ENCODE data around the gene KATNB1.

The KATNB1 gene

DNA sequence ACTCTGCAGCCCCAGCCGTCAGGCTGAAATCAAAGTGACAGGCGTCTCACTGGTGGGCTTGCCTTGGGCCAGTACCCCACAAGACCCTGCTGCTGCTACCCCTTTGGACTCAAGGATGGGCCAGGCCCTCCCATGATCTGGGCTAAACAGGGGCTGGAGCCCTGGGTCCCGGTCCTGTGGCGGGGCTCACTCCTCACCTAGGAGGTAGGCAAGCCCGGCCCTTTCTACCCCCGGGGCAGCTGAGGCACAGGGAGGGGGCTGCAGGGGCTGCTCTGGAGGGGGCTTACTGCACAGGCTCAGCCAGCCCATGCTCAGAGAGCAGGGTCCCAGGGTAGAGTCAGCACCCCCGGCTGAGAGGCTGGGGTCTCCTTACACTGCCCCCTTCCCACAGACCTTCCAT, 23.6 kb downstream of the KATNB1 start:
- DNase-seq = no peak

DNA sequence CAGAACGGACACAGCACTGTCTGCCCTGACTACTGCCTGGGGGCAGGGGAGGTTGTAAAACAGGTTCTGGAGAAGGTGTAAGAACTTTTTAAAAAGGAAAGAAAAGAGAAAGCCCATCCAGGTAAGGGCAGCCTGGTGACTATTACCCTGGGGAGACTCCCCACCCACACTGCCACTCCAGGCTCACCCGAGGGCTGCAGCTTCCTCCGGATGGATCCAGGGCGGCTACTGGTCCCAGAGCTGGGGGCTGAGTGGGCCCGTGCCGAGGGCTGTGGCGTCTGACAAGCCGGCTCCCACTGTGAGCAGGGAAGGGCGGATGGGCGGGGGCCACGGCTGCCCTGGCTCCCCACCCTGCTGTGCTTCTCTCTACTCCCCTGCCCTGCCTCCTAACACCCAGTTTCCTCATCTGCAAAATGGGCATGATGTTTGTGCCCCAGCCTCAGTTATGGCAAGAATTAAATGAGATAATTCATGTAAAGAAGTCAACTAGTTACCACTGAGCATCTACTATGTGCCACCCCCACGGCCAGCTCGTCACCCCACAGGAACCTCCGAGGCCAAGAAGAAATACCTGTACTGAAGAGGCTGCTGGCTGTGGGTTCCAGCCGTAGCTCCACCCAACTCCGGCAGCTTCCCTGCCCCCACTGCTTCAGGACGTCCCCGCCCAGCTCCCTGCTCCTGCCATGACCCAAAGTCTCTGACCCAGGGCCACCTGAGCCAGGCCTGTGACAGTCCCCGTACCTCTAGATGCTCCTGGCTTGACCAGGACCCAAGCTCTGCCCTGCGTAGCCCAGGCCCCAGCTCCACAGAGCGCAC, 24.2 kb downstream of the KATNB1 start:
- no peak for DNase-seq

DNA sequence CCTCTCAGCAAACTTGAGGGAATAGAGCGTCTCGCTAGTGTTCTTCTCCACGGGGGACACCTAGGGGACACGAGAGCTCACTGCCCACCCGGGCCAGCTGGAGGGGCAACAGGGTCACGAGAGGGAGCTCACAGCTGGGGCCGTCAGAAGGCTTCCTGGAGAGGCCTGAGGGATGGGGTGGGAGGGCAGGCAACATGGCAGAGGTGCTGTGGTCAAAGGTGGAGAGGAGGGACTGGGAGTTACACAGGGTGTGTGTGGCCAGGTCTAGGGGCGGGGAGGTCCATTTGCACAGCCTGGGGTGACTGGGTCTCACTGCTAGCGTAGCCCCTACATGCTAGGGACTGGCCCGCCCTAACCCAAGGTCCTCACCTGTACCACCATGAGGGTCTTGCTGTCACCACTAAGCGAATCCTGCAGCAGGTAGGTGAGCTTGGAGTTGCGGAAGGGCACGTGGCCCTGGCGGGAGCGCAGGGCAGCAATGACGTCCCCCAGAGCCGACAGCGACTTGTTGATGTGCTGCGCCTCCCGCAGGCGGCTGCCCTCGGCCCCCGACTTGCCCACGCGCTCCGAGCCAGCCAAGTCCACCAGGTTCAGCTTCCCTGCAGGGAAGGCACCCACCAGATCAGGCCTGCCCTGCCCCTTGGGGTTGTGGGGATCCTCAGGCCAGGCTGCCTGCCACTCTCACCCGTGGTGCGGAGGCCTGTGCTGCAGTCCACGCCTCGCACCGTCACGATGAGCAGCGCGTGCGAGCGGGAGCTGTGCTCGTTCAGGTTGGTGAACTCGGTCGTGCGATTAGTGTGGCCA, 25.0 kb downstream of the KATNB1 start:
- no peak for DNase-seq

DNA sequence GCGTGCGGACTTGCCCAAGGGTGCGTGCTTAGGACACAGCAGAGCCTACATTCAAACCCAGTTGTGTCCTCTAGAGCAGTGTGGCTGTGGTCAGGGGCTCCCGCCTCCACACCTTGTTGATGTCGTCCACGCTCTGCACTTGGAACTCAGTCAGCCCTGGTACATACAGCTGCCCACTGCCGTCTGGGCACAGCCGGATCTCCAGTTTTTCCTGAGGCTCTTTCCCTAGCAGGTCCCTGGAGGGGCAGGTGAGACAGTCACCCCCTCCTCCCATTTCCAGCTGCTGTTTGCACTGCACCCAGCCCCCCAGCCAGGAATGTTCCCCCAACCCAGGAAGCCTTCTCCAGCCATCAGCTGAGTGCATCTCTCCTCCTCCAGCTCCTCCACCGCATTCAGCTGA, 25.7 kb downstream of the KATNB1 start:
- no peak for DNase-seq

DNA sequence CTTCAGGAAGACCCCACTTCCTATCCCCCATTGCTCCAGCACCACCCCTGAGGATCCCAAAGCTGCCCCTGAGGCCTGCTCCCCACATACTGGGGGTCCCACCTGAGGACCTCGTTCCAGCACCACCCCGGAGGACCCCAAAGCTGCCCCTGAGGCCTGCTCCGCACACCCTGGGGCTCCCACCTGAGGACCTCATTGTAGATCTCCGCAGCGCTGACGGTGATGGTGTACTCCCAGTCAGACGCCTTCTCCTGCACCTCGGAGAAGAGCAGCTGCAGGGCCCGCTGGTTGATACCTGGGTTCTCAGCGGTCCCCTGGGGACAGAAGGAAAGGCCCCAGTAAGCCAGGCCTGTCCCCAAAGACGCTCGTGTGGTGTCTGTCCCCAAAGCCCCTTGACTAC, 26.4 kb downstream of the KATNB1 start:
- no peak for DNase-seq

DNA sequence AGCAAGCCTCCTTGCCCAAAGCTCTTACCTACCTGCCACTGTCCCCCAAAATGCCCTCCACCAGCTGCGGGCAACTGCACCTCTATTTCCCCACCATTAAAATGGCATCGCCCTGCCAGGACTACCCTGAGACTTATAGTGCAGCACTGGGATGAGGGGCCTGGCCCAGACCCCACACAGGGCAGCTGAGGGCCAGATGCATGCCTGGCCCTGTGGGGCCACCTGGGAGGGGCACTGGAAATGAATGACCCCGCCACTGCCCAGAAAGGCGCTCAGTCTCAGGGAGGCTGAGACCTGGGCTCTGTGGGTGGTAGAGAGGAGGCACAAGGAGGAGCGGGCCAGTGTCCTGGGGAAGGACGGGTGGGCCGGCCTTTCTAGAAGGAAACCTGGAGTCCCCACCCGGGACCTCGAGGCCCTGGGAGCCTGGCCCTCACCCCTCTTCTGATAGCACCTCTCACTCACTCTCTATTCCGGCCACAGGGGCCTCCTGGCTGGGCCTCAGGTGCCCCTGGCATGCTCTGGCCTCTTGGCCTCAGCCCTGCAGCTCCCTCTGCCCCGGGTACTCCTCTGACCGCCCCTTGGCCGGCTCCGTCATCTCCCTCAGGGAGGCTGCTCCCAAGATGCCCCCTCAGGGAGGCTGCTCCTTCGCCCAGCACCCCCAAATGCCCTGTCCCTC, 26.9 kb downstream of the KATNB1 start:
- DNase-seq = no peak

DNA sequence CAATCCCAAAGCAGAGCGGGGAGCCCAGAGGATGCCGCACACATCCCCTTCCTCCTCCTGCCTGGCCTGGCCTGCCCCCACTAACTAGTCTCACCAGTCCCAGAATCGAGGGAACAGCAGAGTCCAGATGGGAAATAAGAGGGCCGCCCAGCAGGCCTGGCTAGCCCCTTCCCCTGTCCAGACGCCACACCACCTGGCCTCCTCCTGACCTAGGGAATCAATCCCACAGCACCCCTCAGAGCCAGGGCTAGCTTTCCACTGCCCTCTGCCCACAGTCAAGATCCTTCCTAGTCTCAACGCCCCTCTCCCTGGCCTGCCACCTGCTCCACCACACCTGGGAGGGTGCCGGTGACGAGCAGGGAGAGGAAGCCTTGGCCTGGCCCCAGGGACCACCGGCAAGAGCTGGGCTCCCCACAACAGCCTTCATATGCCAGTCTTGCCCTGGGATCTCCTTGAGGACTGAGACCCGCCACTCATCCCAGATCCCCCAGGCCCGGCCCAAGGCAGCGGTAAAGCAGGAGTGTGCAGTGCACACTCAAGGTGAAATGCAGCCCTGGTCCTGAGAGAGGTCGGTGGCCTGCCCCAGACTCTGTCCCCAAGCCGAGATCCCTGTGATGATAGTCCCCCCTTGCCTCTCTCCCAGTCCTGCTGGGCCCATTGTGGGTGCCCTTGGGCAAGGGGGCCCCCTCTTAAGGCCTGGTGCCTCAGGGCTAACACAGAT, 27.9 kb downstream of the KATNB1 start:
- no peak for DNase-seq

DNA sequence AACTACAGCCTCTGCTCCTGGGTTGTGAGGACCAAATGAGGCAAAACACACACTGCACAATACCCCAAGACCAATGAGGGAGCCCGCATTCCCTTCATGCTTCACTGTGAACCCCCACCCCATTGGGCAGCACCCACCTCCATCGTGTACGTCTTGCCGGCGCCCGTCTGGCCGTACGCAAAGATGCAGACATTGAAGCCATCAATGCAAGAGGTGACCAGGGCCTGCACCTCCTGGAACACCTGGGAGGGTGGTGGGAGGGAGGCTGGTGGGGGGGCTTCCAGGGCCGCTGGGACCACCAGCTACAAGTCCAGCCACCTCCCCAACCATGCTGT, 28.4 kb downstream of the KATNB1 start:
- no peak for DNase-seq

DNA sequence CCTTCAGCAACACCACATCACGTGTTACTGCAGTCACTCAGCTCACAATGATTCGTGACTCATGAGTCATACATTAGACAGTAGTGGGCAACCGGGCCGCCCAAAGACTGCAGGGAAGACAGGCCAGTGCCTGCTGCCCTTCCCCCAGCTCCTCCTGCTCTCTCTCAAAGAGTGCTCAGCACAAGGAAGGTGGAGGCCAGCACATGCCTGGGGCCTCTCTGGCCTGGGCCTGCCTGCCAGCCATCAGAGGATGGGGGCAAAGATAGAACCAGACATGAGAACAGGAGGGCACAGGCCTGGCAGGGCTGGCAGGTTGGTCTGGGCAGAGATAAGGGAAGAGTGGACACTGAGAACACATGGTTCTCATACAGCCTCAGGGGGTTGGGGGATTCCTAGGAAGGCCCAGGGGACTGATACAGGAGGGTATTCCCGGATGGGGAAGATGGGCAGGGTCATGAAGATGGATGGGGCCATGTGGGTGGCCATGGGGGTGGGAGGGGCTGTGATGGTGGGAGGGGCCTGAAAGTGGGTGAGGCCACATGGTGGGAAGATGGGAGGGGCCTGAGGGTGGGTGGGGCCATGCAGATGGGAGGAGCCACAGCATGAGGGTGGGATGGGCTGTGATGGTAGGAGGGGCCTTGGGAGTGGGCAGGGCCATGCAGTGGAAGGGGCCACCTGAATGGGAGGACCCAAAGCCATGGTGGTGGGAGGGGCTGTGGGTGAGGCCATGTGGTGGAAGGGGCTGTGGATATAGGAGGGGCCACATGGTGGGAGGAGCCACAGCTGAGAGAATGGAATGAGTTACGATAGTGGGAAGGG, 29.0 kb downstream of the KATNB1 start:
- DNase-seq = peak; percentile 64

DNA sequence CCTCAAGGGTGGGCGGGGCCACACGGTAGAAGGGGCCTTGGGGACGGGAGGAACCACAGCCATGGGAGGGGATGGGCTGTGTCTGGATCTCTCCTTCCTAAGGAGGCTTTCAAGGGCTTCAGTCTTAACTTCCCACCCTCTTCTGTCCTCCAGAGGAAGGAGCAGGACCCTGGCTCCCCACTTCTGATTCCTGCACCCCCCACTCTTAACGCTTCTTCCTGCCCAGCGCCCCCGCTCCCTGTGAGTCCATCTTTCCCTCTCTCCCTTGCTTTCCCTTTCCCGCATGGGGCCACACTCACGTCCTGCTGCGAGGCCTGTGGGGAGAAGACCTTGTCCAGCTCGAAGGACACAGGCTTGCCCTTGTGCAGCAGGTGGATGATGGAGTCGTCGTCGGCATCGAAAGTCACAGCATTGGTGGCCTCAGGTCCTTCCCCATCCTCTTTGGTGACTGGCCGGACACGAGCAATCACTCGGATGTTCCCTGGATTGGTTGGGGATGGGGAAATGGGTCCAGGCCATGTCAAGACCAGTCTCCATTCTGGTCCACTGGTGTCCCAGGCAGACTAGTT, 29.7 kb downstream of the KATNB1 start:
- DNase-seq = no peak

DNA sequence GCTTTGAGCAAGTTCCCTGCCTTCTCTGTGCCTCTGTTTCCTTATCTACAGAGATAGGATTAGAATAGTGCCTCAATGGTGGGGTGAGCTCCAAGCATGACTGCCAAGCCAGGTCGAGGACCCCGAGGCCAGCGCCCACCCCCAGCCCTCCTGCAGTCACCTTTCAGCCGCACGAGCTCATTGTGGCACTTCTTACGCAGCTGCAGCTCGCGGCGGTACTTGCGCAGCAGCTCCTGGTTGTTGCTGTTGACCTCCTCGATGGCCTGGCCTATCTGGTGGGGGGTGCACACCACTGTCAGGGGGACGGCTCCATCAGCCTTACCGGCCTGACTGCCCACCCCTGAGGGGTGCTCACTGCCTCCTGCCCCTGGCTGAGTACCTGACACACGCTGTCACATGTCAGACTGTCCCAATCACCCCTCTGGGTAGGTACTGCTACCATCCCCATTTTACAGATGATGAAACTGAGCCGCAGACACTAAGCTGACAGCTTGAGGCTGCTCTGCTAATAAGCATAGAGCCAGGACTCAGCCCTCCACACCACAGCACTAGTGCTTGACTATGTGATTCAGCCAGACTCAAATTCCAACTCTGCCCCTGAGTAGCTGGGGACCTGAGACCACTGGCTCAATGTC, 31.3 kb downstream of the KATNB1 start:
- DNase-seq = no peak

DNA sequence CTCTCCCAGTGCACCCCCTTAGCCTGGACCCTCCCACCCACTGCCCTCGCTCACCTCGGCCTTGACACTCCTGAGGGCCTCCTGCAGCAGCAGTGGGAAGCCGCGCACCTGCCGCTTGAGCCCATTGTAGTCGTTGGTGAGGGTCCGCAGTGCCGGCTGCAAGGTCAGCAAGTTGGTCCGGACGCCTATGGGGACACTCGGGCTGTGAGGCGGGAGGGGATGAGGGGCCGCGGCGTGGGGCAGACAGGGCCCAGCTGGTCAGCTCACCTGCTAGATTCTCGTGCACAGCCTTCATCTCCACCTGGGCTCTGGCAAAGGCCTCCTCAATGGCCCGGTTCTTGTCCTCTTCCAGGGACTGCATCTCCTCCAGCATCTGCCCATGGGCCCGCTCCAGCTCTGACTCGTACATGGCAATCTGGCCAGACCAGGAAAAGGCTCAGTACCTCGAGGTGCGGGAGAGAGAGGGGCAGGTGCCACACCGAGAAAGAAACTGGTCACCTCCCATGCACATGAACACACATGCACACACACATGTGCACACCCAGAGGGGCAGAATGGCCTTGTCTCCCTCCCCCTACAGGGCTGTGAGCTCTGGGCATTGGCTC, 34.1 kb downstream of the KATNB1 start:
- no peak for DNase-seq

DNA sequence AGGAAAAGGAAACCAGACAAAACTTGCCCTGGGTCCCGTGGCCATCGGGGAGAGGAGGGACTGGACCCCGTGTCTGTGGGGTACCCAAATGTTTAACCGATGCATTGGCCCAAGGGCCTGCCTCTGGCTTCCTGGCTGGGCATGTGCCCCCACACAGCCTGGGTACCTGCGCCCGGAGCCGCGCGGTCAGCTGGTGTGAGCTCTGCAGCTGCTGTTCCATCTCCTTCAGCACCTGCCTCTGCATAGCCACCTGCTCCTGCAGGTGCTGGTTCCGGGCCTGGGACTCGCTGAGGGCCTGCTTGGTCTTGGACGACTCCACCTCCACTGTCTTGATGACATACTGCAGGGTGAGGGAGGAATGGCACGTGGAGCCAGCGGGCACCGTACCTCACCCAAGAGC, 34.8 kb downstream of the KATNB1 start:
- no peak for DNase-seq

DNA sequence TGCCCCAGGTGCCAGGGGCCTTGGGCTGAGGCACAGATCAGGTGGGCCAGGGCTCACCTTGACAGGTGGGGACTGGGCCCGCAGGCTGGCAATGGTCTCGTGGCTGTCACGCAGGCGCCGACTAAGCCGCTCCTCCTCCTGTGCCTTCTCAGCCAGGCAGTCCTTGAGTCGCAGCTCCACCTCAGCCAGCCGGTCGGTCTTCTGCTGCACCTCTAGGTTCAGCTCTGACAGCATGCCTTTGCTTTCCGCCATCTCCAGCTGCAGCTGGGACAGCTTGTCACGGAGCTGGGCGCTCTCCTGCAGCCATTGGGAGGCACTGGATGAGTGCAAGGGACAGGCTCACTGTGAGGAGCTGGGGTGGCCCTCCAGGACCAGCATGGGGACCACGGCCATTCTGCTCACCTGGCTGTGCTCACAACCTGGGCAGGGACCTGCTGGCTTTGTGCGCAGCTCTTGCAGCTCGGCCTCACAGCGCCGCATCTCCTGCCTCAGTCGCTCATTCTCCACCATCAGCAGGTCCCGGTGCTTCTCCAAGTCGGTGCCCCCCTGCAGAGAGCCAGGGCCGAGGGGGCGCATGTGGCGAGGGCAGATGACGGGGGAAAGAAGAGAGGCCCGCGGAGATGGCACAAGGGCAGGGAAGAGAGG, 35.7 kb downstream of the KATNB1 start:
- no peak for DNase-seq

DNA sequence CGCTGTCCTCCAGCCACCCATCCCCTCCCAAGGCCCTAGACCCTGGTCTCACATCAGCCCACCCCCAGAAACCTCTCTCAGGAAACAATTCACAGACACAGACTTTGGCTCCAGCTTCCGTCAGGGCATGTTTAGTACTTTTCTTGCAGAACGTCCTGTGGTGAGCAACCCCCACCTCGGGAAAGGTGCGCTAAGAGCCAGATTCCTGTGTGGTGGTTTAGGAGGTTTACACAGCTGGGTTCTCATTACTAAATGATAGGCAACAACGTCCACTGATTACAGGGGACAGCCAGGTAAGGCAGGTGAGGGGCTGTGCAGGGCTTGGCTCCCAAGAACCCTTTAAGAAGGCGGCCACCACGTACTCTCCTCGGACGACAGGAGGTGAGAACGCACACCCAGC, 37.4 kb downstream of the KATNB1 start:
- no peak for DNase-seq

DNA sequence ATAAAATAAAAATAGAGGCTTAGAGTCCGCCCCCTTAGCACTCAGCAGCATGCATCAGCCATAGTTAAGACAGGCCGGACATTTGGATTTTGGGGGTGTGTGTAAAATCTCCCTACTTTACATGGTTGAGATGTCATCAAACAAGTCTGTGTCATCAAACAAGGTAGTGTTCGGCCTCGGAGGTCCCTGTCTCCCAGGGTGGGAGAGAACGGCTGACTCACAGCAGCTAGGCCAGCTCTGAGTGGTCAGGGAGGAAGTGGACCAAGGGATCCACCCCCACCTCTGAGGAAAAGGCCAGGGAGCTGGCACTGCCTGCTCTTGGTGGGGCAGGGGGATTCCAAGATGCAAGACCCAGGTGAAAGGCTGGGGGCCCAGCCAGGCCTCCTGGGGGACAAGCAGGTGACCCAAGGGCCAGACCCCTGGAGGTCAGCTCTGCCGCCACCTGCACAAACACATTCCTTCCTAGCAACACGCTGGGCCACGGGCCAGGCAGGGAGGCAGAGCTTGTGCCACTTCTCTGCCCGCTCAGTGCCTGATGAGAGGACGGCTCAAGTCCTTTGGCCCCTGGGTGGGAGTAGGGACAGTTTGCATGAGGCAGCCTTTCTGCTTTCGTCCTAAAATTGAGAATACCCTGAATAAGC, 38.2 kb downstream of the KATNB1 start:
- no peak for DNase-seq

DNA sequence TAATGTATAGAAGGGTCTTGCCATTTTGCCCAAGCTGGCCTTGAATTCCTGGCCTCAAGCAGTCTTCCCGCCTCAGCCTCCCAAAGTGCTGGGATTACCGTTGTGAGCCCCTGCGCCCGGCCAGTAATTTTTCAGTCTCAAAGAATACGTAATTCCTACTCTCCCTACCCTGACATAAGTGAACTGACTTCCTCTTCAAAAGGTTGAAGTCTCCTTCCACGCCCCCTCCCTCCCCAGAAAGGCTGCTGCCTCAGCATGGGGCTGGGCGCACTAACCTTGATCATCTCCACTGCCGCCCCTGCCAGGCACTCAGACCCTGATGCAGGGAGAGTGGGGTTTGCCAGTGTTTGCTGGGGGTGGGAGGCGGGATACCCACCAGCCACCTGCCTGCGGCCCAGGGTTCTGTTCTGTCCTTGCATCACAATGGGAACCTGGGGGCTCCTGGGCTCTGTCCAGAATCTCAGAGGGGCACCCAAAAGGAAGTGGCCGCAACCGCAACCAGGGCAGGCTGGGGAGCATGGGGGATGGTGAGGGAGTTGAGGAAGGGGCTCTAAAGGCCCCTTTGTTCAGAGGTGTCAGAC, 39.2 kb downstream of the KATNB1 start:
- no peak for DNase-seq

DNA sequence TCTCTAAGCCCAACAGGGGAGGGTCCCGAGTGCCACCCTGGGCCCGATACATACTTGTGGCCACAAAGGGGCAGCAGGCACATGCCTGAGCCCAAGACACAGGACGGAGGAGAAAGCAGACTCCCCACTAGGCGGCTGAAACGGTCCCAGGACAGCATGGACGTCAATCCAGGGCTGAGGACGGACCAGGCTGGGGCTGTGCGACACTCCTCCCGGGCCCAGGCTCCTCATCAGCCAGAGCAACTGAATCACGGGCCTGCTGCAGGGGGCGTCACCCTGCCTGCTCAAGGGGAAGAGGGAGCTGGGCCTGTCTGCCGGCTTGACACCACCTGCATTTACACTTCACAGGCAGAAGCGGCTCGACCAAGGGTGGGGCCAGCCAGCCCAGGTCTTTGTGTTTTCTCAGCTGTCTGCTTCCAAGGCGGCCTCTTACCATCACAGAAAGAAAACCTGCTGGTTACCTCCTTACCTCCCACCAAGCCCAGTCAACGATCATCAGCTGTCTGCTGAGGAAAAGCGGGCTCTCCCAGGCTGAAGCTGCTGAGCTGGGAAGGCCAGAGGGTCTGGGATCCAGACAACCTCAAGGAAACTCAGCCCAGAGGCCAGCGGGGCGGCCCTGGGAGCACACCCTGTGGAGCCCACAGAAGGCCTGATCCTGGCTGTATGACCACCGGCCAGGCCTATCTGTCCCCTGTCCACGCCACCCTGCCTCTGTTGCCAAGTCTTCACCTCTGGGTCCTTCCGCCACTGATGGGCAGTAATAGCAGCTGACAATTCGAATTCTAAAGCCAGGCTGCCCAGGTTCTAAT, 40.3 kb downstream of the KATNB1 start:
- DNase-seq = no peak

DNA sequence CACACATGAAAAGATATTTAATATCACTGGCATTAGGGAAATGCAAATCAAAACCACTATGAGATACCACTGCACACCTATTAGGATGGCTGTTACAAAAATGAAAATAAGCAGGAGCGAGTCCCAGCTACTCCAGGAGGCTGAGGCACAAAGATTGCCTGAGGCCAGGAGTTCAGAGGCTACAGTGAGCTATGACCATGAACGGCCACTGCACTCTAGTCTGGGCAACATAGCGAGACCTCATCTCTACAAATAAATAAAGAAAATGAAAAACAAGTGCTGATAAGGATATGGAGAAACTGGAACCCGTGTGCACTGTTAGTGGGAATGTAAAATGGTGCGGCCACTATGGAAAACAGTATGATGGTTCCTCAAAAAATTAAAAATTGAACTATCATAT, 43.1 kb downstream of the KATNB1 start:
- DNase-seq = no peak

All from stimulated activated CD8-positive, alpha-beta memory T cell treated with anti-CD3 and anti-CD28 coated beads, Interleukin-4, amount 100 ng/mL, for 48 hours (primary cell).